Activated CD4-positive, CD25-positive, alpha-beta regulatory T cell treated with anti-CD3 and anti-CD28 coated beads, Interleukin-2, amount 50 U/mL, for 72 hours (primary cell): Measurements from ENCODE around the gene VPS41.
A peak's percentile ranks its signal among the peaks of the same experiment; 100 is the strongest.

ENCODE experiments used
- DNase-seq: peaks from one replicate; pipeline ENCODE4 v3.0.0; 2021

The VPS41 gene

DNA sequence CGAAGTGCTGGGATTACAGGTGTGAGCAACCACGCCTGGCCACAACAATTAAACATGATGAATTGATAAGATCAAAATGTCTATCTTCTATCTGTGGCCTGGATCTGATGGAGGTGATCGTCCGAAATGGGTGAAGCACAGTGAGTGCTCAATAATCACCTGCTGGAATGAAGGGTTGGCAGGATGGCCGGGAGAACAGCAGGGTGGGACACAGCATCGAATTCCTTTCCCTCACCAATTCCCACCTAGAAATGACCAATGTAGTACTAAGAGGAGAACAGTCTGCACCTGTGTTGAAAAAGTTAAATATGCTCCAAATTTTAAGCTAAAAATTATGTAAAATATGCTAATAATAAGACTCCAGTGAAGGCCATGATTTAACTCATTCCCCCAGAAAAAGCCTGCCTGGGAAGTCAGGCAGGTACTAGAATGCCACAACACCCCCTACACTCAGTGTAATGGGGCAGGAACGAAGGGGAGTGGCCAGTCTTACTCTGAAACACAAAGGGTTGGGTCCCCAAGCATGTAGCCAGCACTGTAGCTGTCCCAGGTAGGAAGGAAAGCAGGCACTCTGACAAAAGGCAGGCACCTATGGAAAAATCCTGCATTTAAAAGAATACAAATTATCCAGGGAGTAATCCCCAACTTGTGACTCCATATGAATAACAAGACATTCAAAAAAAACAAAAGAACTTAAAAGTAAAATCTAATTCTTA lies 110.3 kb downstream of the VPS41 start:
- DNase-seq: no peak

GRCh38 chr7:38796626-38797501 lies 112.1 kb downstream of the VPS41 start:
- DNase-seq: peak; percentile 34

DNA sequence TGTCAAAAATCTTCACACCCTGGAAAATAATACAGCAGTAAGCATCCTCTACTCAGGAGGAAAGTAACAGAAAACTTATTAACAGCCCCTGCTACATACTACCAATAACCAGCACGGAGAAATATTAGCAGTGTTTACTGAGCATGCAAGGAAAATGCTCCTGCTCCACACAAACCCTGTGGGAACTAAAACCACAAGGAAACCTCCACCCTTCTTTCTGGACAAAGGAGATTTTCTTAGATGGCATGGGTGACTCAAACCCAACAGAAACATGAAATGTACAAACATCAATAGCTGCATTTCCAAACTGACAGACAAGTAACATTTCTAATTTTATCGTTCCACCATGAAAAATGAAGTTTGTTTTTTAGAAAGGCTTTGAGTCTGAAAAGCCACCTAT lies 113.4 kb downstream of the VPS41 start:
- DNase-seq: no peak

- no peak for DNase-seq
Observed at GRCh38 chr7:38781991-38782390, 127.0 kb downstream of the VPS41 start.

DNA sequence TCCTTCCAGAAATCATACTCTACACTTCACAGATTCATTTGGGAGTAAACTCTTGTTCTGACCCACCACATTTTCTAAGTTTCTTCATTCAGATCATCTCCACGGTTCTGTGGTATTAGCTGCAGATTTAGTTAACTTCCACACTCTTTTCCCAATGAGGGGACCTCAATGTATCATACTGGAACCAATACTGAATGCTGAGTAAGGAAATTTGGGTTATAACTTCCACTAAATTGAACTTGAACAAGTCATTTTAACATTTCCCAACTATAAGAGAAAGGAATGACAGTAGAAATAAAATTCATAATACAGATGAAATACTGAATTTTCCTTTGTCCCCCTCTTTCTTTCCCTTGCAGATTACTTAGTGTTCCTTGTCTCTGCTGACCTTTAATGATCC lies 131.4 kb downstream of the VPS41 start:
- DNase-seq: no peak

GRCh38 chr7:38775506-38776175 lies 133.3 kb downstream of the VPS41 start:
- DNase-seq: no peak

- DNase-seq: no peak
Observed at GRCh38 chr7:38773430-38773829, 135.6 kb downstream of the VPS41 start.

GRCh38 chr7:38760226-38760625 lies 148.8 kb downstream of the VPS41 start:
- DNase-seq: no peak

- DNase-seq: no peak
Observed at GRCh38 chr7:38759028-38759427, 150.0 kb downstream of the VPS41 start.

GRCh38 chr7:38757931-38758330 lies 151.1 kb downstream of the VPS41 start:
- DNase-seq: no peak

- DNase-seq: no peak
Observed at GRCh38 chr7:38756521-38756920, 152.5 kb downstream of the VPS41 start.

- no peak for DNase-seq
Observed at GRCh38 chr7:38753347-38753746, 155.6 kb downstream of the VPS41 start.

- no peak for DNase-seq
Observed at GRCh38 chr7:38751416-38751815, 157.6 kb downstream of the VPS41 start.

DNA sequence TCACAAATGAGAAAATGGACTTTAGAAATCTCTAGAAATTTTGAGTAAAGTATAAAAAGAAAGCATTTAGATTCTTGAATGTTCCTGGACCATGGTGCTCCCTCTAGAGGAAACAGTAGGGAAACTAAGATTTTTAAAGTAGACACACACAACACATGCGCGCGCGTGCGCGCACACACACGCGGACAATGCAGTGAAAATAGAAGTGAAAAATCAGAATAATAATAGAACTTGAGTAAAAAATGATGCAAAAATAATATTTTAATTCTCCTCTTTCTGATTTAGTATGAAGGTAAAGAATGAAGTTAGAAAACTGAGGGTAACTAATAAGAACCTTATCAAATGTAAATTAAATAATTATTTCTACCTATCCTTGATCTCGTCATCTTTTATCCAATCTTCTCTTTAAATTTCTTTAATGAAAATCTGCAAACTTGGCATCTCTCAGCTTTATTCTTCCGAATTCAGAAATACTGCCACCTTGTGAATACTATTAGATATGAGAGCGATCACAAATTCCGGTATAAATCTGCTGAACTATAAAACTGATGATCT lies 160.9 kb downstream of the VPS41 start:
- no peak for DNase-seq

DNA sequence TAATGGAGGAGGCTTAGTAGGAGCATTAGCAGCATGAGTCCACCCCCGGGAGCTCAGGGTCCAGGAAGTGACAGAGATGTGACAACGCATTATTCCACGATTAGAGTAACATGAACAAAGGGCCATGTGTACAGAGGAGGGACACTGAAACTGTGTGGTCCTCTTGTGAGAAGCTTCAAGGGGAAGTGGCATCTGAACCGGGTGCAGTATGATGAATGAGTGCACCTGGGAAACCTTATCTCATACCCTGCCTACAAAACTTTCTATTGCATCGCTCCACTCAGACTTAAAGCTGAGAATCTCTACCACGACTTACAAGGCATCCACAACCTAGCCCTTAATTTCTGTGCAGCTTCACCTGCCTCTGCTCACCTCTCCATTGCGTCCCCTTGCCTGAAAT lies 162.6 kb downstream of the VPS41 start:
- DNase-seq: no peak

- no peak for DNase-seq
Observed at GRCh38 chr7:38744746-38745145, 164.2 kb downstream of the VPS41 start.

DNA sequence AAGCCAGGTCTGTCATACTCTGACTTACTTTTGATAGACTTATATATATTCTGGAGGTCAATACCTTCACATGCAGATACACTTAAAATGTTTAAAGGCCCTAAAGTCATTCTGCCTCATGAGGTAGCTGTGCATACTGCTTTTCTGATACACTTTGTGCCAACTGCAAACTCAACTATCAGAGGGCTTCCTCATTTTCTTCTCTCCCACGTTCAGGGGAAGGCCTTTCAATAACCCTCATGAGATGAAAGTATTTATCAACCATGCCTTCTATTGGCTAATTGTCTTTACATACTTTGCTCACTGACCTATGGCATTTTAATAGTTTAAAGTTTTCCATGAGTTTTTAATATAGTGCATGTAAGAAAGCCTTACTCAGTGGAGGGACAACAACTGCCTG lies 165.1 kb downstream of the VPS41 start:
- no peak for DNase-seq

DNA sequence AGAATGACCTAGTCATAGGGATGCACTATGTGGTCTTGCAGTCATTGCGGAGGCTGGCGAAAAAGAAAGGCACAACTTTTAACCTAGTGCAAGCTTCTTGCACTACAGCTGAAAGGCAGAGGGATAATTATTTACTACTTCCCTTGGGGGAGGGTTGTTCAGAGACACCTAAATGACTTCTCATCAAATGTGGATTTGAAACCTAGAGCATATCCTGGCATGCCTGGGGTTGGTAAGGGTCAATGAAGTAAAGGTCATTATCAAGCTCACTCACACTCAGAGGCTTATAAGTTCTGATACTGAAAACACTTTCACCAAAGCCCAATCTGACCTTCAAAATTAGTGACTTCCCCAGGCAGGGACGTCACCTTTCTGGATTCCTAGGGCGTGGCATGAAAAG lies 168.9 kb downstream of the VPS41 start:
- DNase-seq: no peak

DNA sequence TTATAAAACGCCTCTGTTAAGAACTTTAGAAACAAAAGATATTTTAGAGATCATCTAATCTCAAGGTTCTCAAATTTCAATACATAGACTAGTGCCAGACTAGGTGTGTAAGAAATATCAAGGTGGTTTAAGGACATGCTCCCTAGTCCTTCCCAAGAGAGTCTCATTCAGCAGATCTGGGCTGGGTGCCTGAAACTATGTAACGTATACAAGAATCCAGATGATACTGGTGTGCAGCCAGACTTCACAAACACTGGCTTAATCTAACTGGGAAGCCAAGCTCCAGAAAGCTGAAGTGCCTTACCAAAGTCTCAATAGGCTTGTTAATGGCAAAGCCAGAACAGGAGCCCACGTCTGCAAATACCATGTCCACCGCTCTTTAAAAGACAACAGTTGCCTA lies 172.9 kb downstream of the VPS41 start:
- no peak for DNase-seq

DNA sequence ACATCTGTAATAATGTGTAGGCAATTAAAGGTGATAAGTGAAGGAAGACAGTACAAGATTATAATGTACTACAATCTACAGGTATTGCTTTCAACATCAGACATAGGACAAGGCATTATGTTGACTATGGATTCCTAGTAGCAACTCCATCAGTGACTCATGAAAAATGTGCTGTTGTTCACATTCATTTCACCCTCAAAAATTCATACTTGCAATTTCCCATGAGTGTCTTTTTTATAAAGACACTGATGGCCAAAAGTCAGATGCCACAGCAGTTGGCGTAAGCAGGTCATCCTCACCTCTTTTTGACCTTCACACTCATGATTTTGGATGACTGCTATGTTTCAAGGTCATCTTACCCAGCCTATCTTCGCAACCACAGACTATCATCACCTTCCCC lies 177.8 kb downstream of the VPS41 start:
- DNase-seq: no peak

- DNase-seq: no peak
Observed at GRCh38 chr7:38728145-38728544, 180.8 kb downstream of the VPS41 start.

GRCh38 chr7:38727184-38727940 lies 181.6 kb downstream of the VPS41 start:
- no peak for DNase-seq

DNA sequence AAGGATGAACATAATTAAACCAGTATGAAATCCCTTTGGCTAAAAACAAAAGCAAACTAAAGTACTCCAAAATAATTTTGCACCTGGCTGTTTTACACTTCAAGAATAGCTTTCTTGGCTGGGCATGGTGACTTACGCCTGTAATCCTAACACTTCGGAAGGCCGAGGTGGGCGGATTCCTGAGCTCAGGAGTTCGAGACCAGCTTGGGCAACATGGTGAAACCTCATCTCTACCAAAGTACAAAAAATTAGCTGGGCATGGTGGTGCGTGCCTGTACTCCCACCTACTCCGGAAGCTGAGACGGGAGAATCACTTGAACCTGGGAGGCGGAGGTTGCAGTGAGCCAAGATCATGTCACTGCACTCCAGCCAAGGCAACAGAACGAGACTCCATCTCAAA lies 185.7 kb downstream of the VPS41 start:
- no peak for DNase-seq
